AG09309 (cell line): Measurements from ENCODE around the gene DNM3.

Source experiments
- DNase-seq: peaks from one replicate; pipeline ENCODE4 v3.0.0-alpha.2; 2010; ENCODE audit warnings: low read depth
- H3K4me3 ChIP-seq: 2 replicates; pipeline ENCODE4 v1.5.1; 2011; ENCODE audit warnings: mild to moderate bottlenecking, low read depth, low read length, moderate library complexity; ENCODE audit not compliant: control insufficient read depth
- TF ChIP-seq, protein P1 (sequence below): IDR thresholded peaks from 2 replicates; pipeline ENCODE4 v1.5.1; 2011; ENCODE audit warnings: mild to moderate bottlenecking, low read depth, low read length, inconsistent platforms; ENCODE audit not compliant: insufficient read depth, control insufficient read depth; ENCODE audit errors: missing control alignments

Gene DNM3

DNA sequence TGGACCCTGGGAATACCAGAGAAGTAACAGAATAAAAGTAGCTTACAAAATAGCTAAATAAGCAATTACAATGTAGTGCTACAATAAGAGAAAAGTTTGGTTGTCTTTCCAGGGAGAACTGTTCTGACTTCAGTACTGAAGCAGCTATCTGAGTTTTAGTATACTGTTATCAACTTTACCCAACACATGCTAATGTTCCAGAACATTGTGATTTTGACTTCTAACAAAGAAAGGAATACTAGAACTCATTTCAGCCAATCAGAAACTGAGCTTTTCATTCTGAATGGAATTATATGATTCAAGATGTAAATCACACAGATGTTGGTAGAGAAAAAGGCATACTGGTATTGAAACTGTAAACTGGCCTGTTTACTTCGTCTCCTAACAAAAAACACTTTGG lies 579.1 kb downstream of the DNM3 start, which contains the start of gene C1orf105:
Gene C1orf105, plus strand, starts transcription at position 301 of the 400 bp plus-strand sequence. CDS start 201 bp downstream, outside the sequence.
- TF ChIP-seq, protein P1, sequence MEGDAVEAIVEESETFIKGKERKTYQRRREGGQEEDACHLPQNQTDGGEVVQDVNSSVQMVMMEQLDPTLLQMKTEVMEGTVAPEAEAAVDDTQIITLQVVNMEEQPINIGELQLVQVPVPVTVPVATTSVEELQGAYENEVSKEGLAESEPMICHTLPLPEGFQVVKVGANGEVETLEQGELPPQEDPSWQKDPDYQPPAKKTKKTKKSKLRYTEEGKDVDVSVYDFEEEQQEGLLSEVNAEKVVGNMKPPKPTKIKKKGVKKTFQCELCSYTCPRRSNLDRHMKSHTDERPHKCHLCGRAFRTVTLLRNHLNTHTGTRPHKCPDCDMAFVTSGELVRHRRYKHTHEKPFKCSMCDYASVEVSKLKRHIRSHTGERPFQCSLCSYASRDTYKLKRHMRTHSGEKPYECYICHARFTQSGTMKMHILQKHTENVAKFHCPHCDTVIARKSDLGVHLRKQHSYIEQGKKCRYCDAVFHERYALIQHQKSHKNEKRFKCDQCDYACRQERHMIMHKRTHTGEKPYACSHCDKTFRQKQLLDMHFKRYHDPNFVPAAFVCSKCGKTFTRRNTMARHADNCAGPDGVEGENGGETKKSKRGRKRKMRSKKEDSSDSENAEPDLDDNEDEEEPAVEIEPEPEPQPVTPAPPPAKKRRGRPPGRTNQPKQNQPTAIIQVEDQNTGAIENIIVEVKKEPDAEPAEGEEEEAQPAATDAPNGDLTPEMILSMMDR, result no peak
- no peak within 1 kb of the TSS for H3K4me3 ChIP-seq
- DNase-seq, result no peak

DNA sequence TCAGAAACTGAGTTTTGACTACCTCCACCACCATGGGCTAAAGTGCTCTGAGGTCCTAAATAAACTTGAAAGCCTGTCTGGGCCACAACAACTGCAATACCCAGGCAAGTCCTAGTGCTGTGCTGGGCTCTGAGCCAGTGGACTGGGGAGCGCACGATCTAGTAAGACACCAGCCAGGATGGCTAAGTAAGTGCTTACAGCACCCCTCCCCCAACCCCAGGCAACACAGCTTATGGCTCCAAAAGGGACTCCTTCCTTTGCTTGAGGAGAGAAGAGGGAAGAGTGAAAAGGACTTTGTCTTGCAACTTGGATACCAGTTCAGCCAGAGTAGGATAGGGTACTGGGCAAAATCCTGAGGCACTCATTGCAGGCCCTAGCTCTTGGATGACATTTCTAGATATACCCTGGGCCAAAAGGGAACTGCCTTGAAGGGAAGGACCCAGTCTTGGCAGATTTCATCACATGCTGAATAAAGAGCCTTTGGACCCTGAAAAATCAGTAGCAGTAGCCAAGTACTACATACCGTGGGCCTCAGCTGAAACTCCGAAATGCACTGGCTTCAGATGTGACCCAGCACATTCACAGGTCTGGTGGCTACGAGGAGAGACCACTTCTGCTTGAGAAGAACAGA lies 580.8 kb downstream of the DNM3 start:
- no peak for DNase-seq
- TF ChIP-seq, protein P1, result no peak
- H3K4me3 ChIP-seq, result no peak overlapping the region

DNA sequence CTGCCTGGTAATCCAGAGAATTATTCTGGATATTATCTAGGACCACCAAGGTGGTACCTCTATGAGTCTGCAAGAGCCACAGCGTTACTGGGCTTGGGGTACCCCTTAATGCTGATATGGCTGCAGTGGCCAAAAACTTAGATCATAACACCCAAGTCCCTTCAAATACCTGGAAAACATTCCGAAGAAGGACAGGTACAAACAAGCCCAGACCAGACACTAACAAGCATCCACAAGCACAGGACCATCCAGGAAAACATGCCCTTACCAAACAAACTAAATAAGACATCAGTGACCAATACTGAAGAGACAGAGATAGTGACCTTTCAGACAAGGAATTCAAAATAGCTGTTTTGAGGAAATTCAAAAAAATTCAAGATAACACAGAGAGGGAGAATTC lies 582.0 kb downstream of the DNM3 start:
- DNase-seq, result no peak
- TF ChIP-seq, protein P1, result no peak

DNA sequence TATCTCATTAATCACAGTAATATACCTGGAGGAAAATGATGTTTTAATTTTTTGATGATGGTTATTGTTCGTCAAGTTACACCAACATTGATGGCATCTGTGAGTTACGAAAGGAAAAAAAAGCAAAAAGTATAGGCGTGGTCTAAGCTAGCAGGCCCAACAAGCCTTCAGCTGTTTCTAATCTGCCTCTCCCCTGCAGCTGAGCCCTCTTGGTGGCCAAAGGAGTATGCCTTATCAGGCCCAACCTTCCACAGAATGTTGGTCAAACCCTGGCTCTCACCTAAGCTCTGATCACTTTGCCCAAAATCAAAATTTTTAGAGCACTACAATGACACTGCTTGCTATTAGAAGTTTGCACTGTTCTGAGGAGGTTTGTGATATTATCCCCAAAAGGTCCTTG lies 584.0 kb downstream of the DNM3 start:
- H3K4me3 ChIP-seq, result no peak overlapping the region
- TF ChIP-seq, protein P1, result no peak
- DNase-seq, result no peak

More for the DNA sequence above, 582.0 kb downstream of the DNM3 start:
- H3K4me3 ChIP-seq, result no peak overlapping the region

DNA sequence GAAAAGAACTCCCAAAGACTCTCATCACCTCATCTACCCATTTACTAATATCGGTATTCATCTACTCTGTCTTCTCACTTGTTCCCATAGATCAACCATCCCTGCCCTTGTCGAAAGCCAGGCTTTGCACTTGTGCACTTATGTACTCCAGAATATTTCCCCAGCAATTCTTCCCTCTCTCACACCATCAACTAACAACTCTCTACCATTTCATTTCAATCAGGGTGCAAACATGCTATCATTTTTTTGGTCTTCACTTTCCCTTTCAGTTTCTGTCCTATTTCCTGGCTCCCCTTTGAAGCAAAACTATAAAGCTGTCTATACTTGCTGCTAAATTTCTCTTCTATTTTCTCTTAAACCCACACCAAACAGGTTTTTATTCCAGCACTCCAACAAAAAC lies 585.9 kb downstream of the DNM3 start:
- no peak for DNase-seq
- H3K4me3 ChIP-seq, result no peak overlapping the region
- TF ChIP-seq, protein P1, result no peak

DNA sequence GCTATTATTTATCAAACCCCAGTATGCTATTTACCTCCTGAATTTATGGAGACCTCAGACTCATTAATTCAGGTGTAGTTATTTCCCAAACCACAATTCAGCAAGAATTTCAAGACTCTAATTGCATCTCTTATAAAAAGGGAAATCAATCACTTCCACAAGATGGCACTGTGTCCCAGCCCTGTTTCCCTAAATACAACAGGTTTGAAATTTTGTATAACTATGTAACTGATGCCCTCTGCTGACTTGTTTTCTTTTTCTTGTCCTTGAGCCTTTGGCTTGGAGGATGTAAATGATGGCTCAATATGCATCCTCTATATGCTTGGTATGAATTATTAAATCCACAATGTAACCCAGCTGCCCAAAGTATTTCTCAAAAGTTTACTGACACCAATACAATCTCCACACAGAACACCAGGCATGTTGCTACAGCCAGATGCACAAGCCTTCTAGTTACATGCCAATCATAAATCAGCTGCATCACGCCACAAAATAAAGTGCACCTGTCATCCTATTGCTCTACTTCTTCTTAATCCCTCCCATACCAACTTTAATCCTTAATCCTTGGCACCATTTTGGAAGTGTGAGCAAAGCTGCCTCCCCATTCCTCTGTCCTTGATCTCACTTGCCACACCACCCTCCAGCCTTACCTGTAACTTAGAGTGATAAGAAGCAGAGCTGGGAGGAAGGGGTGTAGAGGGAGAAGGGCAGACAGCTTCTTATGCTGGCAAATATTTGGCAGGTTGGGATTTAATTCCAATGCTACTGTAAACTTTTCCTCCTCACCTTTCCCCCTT lies 588.2 kb downstream of the DNM3 start:
- DNase-seq, result peak; percentile 42
- TF ChIP-seq, protein P1, result peak; percentile 74

More for the DNA sequence above, 588.2 kb downstream of the DNM3 start:
- H3K4me3 ChIP-seq, result no peak overlapping the region
